Measurements from ENCODE around the gene ACSF3. TPM values are rescaled to one million over a fixed set of nuclear protein-coding genes. Genes with fewer than 3 reads are reported as not detected.

The ACSF3 gene
- total RNA-seq, 1 experiment from 2014 or later = 74.5 TPM

DNA sequence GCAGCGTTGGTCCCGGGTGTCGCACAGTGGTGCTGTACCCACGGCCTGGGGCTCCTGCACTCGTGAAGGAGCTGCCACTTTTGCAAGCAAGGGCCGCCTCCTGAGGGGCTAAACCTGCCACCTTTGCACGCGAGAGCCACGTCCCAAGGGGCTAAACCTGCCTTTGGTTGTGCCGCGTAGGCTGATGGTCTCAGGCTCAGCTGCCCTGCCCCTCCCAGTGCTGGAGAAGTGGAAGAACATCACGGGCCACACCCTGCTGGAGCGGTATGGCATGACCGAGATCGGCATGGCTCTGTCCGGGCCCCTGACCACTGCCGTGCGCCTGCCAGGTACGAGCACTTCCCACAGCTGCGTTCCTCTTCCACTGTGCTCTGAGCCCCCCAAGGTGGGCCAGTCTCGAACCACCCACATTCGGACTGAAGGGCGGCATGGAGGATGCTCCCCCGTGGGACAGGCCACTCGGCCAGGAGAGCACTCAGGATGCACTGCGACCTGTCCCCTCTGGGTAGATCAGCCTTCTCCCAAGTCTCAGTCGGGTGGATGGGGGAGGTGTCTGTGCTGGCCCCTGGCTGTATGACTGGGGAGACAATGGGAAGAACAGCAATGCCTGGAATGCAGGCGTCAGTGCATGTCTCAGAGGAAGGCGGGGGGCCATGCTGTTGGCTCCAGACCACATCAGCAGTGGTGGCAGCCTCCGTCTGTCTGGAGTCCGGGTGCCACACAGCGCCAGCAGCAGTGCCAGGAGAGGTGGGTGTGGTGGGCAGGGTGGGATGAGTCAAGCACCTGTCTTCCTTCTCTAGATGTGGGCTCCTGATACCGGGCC lies 20.7 kb downstream of the ACSF3 start:
- Histone ChIP-seq H4K20me1 (ENCODE audit: insufficient read depth) (no peaks in the 10 kb centered on the region), H3K27me3 (ENCODE audit: insufficient read depth, low read length) (no peaks in the 10 kb centered on the region), H3K36me3 (ENCODE audit: control insufficient read depth in 1 of 2, insufficient read depth in 2 of 2, low read length in 2 of 2) (peaks cover 26 to 36% of the 10 kb centered on the region in 2 experiments; a peak in 3 of 4 replicates), H3K79me2 (ENCODE audit: insufficient read depth, low read length) (no peaks in the 10 kb centered on the region; the same call in none of the 2 replicates), H3K9ac (ENCODE audit: low read length) (no peak overlapping the region), H3K4me2 (ENCODE audit: low read length) (no peak overlapping the region), H3K4me1 (ENCODE audit: control insufficient read depth in 1 of 2, insufficient read depth in 2 of 2, low read length in 2 of 2) (no peaks in the 10 kb centered on the region), H3K27ac (ENCODE audit: low read depth, low read length) (no peak overlapping the region), H2AFZ (ENCODE audit: low read depth, low read length, poor library complexity, severe bottlenecking) (no peak overlapping the region), H3K9me2 (ENCODE audit: insufficient read depth) (no peaks in the 10 kb centered on the region), H3K9me3 (ENCODE audit: control insufficient read depth in 1 of 2, insufficient read depth in 1 of 2, low read depth in 1 of 2, low read length in 2 of 2) (no peaks in the 10 kb centered on the region), H3K4me3 (replicated peaks in 1 of 2; ENCODE audit: low read depth in 1 of 2, low read length in 2 of 2) (no peak overlapping the region)
- TF ChIP-seq SIN3A (IDR thresholded peaks at IDR 0.05; ENCODE audit: low read depth) = no peak
- TF ChIP-seq CEBPB (IDR thresholded peaks at IDR 0.05; ENCODE audit: low read depth) = no peak
- no peak for TF ChIP-seq EGR1 (IDR thresholded peaks at IDR 0.05; ENCODE audit: low read depth)
- TF ChIP-seq ZFX (IDR thresholded peaks at IDR 0.05) = no peak
- TF ChIP-seq POLR2AphosphoS5 (IDR thresholded peaks at IDR 0.05; ENCODE audit: low read depth, low read length) = no peak
- no peak for TF ChIP-seq SRF (IDR thresholded peaks at IDR 0.05; ENCODE audit: low read depth)
- no peak for TF ChIP-seq EZH2phosphoT487 (IDR thresholded peaks at IDR 0.05; ENCODE audit: borderline replicate concordance)
- TF ChIP-seq, protein P1, sequence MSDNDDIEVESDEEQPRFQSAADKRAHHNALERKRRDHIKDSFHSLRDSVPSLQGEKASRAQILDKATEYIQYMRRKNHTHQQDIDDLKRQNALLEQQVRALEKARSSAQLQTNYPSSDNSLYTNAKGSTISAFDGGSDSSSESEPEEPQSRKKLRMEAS (IDR thresholded peaks at IDR 0.05) = no peak
- ChIA-PET CTCF (no interaction called here), RAD21 (ENCODE audit: low non-redundant PET in 1 of 2, low total read pairs in 2 of 2, uncharacterized antibody in 2 of 2, unreplicated experiment in 2 of 2) (no interaction called here), POLR2A (no interaction called here)
- DNase-seq (ENCODE audit: low read depth, low spot score) = no peak
- no TSS peak for BruUV-seq (replicated peaks)
- ATAC-seq = no peak
- intact Hi-C loops (cut with micrococcal nuclease) = no loop called here

DNA sequence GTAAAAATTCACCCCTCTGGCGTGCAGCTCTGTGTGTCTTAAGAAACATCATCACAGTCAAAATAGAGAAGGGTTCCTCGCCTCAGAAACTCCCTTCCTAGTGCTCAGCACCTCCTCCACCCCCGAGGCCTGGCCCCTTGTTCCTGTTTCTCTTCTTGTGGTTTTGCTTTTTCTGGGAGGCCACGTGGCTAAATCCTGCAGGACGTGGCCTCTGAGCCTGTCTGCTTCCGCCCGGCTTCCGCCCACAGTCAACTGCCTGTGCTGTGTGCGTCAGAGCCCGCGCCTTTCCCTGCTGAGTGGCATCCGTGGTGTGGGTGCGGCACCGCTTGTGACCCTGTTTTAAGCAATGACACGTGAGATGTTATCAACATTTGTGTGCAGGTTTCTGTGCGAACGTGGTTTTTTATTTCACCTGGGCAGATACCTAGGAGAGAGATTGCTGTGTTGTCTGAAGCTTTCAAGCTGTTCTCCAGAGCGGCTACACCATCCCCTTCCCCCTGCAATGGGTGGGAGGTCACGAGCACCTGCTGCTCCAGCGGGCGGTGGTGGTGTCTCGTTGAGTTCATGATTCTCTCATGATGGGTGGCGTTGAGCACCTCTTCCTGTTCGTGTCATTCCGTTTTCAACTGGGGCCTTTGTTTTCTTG lies 21.7 kb downstream of the ACSF3 start:
- Histone ChIP-seq H3K9me2 (ENCODE audit: insufficient read depth) (no peaks in the 10 kb centered on the region), H3K9ac (ENCODE audit: low read length) (no peak overlapping the region), H3K27ac (ENCODE audit: low read depth, low read length) (no peak overlapping the region), H2AFZ (ENCODE audit: low read depth, low read length, poor library complexity, severe bottlenecking) (no peak overlapping the region), H3K36me3 (ENCODE audit: control insufficient read depth in 1 of 2, insufficient read depth in 2 of 2, low read length in 2 of 2) (peaks cover 26 to 38% of the 10 kb centered on the region in 2 experiments; a peak in 3 of 4 replicates), H3K4me2 (ENCODE audit: low read length) (no peak overlapping the region), H3K79me2 (ENCODE audit: insufficient read depth, low read length) (no peaks in the 10 kb centered on the region; the same call in 1 of the 2 replicates), H3K27me3 (ENCODE audit: insufficient read depth, low read length) (no peaks in the 10 kb centered on the region), H4K20me1 (ENCODE audit: insufficient read depth) (no peaks in the 10 kb centered on the region), H3K9me3 (ENCODE audit: control insufficient read depth in 1 of 2, insufficient read depth in 1 of 2, low read depth in 1 of 2, low read length in 2 of 2) (no peaks in the 10 kb centered on the region), H3K4me3 (replicated peaks in 1 of 2; ENCODE audit: low read depth in 1 of 2, low read length in 2 of 2) (no peak overlapping the region), H3K4me1 (ENCODE audit: control insufficient read depth in 1 of 2, insufficient read depth in 2 of 2, low read length in 2 of 2) (no peaks in the 10 kb centered on the region)
- CTCF ChIA-PET = no interaction called here
- RAD21 ChIA-PET (ENCODE audit: low non-redundant PET in 1 of 2, low total read pairs in 2 of 2, uncharacterized antibody in 2 of 2, unreplicated experiment in 2 of 2) = no interaction called here
- BruUV-seq (replicated peaks) = no TSS peak
- no peak for TF ChIP-seq YY1 (IDR thresholded peaks at IDR 0.05; ENCODE audit: extremely low read depth, insufficient replicate concordance, low read depth, low read length)
- TF ChIP-seq, protein P2, sequence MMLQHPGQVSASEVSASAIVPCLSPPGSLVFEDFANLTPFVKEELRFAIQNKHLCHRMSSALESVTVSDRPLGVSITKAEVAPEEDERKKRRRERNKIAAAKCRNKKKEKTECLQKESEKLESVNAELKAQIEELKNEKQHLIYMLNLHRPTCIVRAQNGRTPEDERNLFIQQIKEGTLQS (IDR thresholded peaks at IDR 0.05) = no peak
- TF ChIP-seq, protein P1 (IDR thresholded peaks at IDR 0.05) = no peak
- no peak for TF ChIP-seq ZNF274 (IDR thresholded peaks at IDR 0.05; ENCODE audit: low read depth, low read length)
- no peak for TF ChIP-seq SIN3A (IDR thresholded peaks at IDR 0.05; ENCODE audit: low read depth)
- no peak for TF ChIP-seq CBX3 (IDR thresholded peaks at IDR 0.05; ENCODE audit: low read depth)
- no peak for TF ChIP-seq EZH2phosphoT487 (IDR thresholded peaks at IDR 0.05; ENCODE audit: borderline replicate concordance)
- TF ChIP-seq, protein P3, sequence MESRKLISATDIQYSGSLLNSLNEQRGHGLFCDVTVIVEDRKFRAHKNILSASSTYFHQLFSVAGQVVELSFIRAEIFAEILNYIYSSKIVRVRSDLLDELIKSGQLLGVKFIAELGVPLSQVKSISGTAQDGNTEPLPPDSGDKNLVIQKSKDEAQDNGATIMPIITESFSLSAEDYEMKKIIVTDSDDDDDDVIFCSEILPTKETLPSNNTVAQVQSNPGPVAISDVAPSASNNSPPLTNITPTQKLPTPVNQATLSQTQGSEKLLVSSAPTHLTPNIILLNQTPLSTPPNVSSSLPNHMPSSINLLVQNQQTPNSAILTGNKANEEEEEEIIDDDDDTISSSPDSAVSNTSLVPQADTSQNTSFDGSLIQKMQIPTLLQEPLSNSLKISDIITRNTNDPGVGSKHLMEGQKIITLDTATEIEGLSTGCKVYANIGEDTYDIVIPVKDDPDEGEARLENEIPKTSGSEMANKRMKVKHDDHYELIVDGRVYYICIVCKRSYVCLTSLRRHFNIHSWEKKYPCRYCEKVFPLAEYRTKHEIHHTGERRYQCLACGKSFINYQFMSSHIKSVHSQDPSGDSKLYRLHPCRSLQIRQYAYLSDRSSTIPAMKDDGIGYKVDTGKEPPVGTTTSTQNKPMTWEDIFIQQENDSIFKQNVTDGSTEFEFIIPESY (IDR thresholded peaks at IDR 0.05; ENCODE audit: extremely low read depth, insufficient replicate concordance, low read length) = no peak
- no peak for TF ChIP-seq FOSL1 (IDR thresholded peaks at IDR 0.05; ENCODE audit: low read depth)
- TF ChIP-seq POLR2A (IDR thresholded peaks at IDR 0.05; ENCODE audit: borderline replicate concordance, extremely low read depth, insufficient read depth, insufficient read length) = no peak
- TF ChIP-seq CEBPB (IDR thresholded peaks at IDR 0.05; ENCODE audit: low read depth) = no peak
- TF ChIP-seq TCF7L2 (IDR thresholded peaks at IDR 0.05; ENCODE audit: borderline replicate concordance, extremely low read depth, insufficient read depth, insufficient read length) = no peak
- no peak for TF ChIP-seq EZH2 (IDR thresholded peaks at IDR 0.05)
- TF ChIP-seq JUND (IDR thresholded peaks at IDR 0.05) = no peak
- POLR2A ChIA-PET = no interaction called here
- ATAC-seq (no peak), DNase-seq (ENCODE audit: low read depth, low spot score) (no peak)
- intact Hi-C loops (cut with micrococcal nuclease) = no loop called here
